ENCODE data around the gene VTA1.
"Not testable (repeated sequence)": the region's sequence is repeated elsewhere in the genome, so short reads cannot be mapped to it uniquely, and the experiment has no call there.

VTA1 gene, protein sequence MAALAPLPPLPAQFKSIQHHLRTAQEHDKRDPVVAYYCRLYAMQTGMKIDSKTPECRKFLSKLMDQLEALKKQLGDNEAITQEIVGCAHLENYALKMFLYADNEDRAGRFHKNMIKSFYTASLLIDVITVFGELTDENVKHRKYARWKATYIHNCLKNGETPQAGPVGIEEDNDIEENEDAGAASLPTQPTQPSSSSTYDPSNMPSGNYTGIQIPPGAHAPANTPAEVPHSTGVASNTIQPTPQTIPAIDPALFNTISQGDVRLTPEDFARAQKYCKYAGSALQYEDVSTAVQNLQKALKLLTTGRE

DNA sequence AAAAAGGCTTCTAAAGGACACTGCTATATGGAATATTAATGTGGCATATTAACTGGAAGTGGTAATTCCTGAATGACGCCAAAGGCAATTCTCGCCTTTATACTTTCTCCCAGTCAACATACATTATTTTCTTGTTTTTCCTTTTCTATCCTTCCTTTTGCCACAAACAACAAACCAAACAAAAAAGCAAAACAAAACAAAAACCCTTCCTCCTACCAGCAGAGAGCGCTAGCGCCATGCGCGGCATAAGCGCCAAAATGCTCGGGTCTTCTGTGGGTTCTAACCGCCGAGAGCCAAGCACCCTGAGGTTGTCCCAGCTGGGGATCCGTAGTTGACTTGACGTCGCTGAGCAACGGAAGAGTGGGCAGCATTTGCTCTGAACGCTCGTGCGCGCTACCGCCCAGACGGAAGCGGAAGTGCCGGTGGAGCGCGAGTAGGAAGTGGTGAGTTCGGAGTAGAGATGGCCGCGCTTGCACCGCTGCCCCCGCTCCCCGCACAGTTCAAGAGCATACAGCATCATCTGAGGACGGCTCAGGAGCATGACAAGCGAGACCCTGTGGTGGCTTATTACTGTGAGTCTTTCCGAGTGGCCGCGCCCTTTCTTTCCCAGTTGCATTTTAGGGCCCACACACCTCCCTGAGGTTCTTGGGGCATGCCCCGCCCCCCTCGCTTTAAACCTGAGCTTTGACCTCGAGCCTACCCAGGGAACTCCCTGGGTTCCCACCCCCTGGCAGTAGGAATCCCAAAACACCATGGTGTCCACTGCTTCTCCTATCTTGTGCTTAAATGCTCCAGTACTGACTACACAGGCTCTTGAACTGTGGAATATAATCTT is at the start of gene VTA1, which contains the start of gene NMBR:
Gene VTA1, plus strand, starts transcription at position 436 of the 835 bp plus-strand sequence. Its CDS starts 25 bp downstream, at position 461.
Gene NMBR, minus strand, starts transcription at position 295 of the 835 bp plus-strand sequence. CDS start 58,464 bp downstream, outside the sequence.
- peak; percentile 97 for DNase-seq

DNA sequence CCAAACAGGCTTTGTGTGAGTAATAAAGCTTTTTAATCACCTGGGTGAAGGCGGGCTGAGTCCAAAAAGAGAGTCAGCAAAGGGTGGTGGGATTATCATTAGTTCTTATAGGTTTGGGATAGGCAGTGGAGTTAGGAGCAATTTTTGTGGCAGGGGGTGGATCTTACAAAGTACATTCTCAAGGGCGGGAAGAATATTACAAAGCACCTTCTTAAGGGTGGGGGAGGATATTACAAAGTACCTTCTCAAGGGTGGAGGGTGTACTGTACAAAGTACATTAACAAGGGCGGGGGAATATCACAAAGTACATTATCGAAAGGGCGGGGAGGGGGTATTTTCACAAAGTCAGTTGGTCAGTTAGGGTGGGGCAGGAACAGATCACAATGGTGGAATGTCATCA is 42.2 kb upstream of the VTA1 start:
- not testable (repeated sequence) for DNase-seq

DNA sequence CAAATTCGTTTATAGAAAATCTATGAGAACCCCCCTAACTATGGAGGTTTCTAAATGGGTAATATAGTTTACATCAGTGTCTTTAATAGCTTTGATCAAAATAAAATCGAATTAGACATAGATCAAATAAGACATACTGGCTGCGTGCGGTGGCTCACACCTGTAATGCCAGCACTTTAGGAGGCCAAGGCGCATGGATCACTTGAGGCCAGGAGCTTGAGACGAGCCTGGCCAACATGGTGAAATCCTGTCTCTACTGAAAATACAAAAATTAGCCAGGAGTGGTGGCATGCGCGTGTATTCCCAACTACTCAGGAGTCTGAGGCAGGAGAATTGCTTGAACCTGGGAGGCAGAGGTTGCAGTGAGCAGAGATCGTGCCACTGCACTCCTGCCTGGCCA is 36.2 kb upstream of the VTA1 start:
- not testable (repeated sequence) for DNase-seq

DNA sequence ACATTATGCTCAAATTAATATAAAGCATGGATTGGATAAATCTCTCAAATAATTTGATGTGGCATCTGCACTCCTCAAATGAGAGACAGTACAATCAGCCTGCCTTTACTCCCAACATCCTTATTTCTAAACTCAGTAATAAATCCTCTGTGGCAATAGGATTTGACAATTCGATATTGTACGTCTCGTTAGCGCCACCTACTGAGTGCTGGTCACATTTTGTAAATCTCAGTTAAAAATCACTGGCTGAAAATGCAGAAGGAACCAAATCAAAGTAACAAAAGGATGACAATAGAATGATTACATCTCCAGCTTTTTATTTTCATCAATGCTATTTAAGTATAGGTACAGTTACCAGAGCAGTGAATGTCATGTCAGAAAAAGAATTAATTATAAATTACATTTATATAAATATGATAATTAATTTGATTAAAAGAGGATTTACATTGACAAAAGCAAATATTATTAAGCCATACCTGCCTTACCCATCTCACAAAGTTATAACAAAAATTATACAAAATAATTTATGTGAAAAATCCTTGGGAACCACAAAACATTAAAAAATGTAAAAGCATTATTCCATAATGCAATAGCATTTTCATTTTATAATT is 34.5 kb upstream of the VTA1 start:
- DNase-seq = peak; percentile 67

DNA sequence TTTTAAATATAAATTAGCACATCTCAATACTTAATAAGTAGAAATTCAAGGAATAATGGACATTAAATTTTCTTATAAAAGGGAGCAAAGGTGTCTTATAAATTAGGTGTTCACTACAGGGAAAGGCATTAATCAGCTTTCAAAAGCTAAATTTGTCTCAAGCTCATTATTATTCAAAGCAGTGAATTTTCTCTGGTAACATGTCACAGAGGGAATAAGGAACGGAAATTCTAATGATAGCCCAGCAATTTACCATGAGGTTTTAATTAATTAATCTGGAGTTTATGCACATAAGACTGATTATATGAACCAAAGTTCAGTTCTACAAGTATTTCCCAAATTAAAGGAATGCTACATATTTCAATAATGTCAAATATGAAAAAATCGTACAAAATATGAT is 29.7 kb upstream of the VTA1 start:
- no peak for DNase-seq

DNA sequence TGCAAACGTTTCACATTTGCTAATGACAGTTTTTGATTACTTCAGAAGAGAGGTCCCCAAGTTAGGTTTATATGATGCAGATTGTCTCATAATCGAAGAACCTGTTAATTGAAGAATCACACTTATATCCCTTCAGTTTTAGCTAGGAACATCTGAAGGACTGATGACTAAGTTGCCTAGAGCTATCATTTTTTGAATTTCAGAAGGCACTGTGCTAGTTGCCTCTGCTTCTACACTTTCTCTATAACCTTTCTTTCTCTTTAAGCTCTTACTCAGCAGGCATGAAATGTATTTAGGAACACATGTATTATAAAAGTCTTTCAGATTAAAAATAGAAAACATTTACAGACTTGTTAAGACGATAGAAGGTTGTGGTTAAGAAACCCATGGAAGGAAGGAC is 28.7 kb upstream of the VTA1 start:
- DNase-seq = no peak

DNA sequence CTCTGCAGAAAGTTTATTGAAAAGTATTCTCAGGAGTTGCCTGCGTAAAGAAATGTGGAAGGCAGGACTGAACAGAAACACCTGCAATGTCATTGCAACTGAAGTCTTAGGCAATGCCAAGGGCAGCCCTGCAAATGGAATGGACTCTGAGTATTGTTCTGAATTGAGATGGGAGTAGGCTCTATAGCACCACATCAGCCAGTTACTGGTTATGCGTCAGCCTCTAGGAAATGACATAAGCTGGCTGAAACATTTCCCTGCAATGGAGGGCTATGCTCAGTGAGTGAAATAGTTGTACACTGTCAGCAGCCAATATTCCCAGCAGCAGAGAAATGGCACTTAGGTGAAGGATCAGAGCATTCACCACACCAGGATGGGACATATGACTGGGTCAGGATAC is 28.1 kb upstream of the VTA1 start:
- DNase-seq = no peak

DNA sequence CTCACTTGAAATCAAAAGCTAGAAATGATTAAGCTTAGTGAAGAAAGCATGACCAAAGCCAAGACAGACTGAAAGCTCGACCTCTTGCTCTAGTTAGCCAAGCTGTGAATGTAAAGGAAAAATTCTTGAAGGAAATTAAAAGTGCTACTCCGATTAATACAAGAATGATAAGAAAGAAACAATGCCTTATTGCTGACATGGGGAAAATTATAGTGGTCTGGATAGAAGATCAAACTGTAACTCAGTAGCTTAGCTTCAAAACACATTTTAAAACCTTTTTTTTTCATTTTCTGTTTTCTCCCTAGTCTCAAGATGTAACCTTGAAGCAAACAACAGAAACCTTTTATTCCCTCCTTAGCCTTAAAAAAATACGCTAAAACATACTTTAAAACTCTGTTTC is 25.7 kb upstream of the VTA1 start:
- no peak for DNase-seq

DNA sequence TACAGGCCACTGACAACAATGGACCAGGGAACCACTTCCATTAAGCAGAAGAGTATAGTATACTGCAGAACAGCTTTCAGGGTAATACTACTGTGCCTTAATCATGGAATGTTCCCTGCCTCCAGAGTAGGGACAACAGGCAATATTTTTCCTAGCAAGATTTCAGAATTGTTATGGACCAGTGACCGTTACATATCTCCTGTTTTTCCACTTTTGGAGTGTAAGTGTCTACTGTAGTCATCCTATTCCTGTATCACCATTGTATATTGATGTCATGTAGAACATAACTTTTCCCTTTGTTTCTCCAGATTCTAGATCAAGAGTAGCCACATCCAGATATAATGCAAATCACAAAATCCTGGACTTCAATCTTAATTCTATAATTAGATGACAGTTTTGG is 16.2 kb upstream of the VTA1 start:
- DNase-seq = no peak

DNA sequence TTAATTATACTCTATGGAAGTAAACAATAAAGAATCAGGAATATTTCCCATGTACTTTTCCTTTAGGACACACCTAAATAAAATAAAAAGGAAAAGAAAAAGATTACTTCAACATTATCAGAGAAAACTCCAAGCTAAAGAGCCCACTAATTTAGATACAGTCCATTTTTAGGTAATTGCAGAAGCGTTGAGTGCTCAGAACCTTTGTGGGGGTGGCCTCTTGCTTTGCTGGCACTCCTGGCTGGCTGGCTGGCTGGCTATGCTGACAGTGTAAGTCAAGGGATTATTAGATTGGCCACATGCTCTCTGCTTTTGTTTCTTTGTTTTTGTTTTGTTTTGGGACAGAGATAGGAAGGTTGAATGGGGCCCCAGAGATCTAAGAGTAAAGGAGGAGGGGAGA is 14.4 kb upstream of the VTA1 start, which contains the start of gene GJE1:
Gene GJE1, plus strand, starts transcription at position 301 of the 400 bp plus-strand sequence. CDS start 234 bp downstream, outside the sequence.
- no peak for DNase-seq

DNA sequence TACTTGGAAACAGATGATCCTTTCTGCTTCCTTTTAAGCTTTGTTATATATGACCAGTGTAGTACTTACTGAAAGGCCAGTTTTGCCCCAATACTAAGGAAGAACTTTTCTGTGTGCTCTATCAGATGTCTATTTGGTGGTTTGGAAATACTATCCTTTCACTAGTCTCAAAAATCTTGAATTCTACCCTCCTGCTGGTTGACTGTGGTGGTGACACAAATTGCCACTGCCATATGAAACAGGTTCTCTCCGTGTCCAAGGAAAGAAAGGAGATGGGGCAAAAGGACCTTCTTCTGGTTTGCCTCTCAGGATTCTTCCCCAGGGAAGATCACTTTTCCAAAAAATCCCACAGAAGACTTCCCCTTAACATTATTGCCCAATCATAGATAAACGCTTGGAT is 8.2 kb upstream of the VTA1 start:
- DNase-seq = no peak

DNA sequence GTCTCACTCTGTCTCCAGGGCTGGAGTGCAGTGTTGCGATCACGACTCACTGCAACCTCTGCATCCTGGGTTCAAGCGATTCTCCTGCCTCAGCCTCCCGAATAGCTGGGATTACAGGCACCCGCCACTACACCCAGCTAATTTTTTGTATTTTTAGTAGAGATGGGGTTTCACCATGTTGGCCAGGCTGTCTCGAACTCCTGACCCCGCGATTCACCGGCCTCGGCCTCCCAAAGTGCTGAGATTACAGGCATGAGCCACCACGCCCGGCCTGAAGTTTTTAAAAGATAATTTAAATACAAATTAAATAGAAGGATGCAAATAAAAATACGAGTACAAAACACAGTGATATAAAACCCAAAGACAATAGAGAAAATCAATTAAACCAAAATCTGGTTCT is 5.5 kb upstream of the VTA1 start:
- DNase-seq = not testable (repeated sequence)

DNA sequence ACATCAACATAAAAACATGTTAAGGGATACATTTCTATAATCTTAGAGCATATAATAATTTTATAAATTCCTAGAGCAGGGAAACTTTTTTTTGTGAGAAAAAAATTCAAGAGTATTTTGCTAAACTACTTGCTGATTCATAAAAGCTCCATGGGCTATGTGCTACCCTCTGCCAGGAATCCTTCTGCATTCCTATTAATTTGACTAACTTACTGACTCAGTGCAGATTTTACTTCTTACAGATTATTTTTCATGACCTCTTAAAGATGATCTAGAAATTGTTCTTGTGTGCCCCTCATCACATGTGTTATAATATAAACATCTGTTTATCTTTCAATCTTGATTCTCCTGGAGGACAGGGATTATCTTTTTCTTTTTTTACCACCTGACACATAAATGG is 5.7 kb downstream of the VTA1 start:
- no peak for DNase-seq

DNA sequence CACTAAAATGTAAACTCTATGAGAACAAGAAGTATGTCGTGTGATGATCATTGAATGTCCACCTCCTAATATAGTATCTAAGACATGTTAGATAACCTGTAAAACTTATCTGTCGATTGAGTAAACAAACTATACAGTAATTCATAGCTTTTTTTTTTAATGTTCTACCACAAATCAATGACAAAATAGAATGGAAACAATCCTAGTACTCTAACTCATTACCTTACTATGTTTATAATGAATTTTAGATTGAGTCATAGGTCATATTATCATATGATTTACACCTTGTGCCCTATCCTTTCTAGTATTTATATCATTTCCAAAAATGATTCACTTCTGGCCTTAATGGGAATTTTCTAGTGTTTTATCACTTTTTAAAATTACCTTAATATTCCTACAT is 6.1 kb downstream of the VTA1 start:
- no peak for DNase-seq

DNA sequence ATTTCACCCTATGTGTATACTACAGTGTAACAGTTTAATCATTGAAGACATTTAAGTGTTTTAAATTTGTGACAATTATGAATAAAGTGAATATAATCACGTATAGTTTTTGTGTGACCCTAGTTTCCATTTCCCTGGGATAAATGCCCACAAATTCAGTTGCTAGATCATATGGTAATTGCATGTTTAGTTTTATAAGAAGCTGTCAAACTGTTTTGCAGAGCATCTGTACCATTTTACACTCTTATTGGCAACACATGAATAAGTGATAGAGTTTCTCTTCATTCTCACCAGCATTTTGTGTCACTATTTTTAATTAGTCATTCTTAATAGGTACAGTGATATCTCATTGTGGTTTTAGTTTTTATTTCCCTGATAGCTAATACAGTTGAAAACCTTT is 7.3 kb downstream of the VTA1 start:
- DNase-seq = no peak

DNA sequence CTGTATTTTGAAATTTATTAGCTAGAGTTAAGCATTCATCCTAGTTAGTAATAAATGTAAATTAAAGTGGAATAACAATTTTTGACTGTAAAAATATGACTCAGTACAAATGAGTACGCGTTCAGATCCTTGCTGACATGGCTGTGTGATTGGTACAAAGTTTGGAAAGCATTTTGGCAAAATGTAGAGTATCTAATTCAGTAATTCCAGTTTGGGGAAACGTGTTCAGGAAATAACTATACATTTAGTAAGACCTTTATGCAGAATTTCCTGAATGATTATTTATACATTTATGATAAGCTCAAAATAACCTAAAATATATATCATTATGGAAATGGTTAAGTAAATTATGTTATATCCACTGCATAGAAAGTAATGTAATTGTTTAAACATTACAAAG is 8.0 kb downstream of the VTA1 start:
- no peak for DNase-seq

DNA sequence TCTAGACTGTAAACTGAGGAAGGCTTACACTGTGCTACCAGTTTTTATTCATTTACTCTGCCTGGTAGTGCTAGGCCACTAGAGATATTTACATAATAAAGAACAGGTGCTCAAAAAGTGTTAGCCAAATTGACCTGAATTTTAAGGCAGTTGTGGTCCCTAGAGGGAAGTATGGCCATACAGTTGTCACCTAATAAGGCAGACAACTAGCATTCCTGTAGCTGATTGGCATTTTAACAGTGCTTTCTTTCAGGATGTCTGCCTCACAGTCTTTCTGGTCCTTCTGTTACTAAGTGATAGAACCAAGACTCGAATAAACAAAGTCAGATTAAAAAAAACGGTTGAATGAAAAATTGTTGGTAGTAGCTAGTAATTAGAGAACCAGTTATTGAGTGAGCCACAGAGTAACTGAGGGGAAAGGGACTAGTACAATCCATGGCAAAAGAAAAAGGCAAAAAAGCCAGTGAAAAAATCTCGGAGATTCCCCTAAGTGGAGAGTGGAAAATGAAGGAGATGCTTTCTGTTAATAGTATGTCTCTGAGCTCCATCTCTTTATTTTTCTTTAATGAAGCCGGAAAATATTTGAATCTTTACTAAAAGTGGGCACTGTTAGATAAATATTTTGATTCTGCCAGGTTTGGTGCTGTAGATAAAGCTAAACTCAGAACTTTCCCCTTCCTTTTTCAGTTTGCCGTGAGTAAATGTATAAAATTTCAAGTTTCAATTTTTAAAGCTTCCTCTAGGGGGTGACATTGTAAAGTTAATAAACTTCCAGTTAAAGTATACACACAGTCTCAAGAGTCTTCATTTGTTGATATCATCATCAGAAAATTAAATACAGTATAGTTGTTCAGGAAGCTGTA is 9.1 kb downstream of the VTA1 start:
- peak; percentile 45 for DNase-seq

DNA sequence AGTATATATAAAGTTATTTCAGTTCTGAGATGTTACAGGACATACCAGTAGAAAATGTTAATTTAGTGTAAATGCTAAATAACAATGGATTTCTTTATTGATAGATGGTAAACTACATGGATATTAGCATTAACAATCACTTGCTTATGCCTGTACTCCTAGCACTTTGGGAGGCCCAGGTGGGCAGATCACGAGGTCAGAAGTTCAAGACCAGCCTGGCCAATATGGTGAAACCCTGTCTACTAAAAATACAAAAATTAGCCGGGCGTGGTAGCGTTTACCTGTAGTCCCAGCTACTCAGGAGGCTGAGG is 9.7 kb downstream of the VTA1 start:
- DNase-seq = not testable (repeated sequence)

DNA sequence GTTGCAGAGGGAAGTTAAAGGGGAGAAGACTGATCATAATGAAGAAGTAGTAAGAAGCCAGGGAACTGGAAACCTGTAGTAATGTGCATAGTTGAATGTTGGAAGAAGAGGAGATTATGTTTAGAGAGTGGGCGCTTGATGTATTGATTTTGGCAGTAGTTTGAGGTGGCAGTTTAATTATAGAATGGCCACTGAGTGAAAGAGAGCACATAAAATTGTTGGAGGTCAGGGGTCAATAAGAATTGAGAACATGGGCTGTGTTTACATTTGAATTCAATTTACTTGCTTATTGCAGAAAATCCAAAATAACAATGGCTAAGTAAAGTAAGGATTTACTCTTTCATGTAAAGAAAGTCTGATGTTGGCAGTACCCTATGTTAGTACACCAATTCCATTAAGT is 15.7 kb downstream of the VTA1 start:
- no peak for DNase-seq

DNA sequence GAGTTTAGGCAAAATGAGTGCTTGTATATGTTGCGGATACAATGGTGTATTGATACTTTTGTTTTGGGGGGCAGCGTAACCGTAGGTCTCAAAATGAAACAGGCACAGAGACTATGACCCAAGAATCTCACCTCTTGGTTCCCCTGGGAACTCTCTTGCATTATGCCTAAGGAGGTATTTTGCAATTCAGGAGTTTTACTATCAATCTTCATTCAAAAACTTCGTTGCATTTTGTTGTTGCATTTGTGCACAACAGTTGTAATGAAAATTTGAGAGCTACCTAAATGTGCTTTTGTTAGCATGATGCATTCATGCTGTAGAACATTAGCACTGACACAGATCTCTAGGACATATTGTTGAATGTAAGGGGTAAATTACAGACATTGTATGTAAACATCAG is 18.2 kb downstream of the VTA1 start:
- no peak for DNase-seq

DNA sequence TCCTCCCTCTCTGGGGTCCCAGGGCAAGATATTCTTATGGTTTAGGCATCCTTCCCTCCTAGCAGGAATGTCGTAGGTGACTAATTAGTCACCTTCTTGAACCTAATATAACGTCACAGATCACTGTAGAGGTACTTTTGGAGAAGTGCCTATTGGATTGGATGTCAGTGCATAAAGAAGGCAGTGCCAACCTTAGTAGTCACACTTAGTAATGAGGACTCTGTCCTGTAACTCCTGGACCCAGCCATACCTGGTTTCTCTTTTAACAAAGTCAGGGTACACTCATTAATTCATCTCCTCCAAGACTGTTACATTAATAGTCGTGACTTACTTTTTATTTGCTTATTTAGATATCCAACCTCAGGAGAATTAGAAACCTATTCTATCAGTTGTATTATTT is 20.0 kb downstream of the VTA1 start:
- no peak for DNase-seq

DNA sequence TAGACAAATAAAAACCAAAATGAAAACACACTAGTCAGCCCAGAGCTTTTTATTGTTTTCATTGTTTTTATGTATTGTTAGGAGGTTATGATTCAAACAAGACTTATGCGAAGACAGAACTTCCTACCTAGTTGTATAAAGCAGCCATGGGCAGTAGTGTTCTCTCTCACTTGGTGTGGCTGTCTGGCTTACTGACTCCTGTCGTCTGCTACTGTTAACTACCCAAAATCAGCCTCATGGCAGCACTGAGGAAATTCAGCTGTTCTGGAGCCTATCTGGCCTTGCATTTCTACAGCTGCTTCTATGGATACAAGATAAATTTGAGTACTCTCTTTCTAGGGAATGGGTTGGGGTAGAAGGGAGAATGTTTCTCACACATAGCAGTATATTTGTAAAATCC is 20.4 kb downstream of the VTA1 start:
- DNase-seq = no peak

DNA sequence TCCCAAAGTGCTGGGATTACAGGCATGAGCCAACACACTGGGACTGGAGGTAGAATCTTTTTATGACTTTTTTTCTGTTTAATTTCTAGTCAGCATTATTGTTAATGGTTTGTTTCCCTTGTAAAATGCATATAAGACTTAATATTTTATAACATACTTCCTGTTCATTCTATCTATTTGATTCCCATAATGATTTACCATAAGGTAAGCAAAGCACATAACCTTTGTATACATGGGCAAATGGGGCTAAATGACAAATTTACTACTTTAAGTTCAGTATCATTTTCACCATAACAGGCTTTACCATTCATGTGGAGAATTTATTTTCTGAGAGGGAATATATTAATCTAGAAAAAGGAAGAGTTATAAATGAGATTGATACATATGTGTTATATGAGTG is 24.3 kb downstream of the VTA1 start:
- DNase-seq = no peak

Data from CD4-positive, alpha-beta T cell treated with Interleukin-12 subunit alpha and Interleukin-12 subunit beta, for 1 hour (primary cell).